ENCODE data around the gene SMIM38. TPM values are rescaled to one million over a fixed set of nuclear protein-coding genes. Genes with fewer than 3 reads are reported as not detected.

The SMIM38 gene
- total and polyA plus RNA-seq, 2 experiments from 2014 or later = 0.38 TPM; not detected in 1

DNA sequence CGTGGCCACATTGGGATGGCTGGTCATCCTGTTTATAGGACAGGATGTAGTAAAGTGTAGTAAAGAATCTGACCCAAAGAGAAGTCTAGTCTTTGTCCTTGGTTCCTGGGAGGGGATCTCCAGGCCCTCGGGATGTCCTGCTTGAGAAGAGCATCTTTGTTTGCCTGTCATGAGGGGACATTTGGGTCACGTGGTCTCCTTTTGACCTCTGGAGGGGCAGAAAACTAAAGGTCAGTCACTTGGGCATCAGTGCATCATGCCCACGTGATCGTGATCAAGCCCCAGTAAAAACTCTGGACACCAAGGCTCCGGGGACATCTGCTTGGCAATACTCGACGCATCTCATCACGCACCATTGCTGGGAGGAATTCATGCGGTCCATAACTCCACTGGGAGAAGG is 9.1 kb downstream of the SMIM38 start:
- H3K4me3 Mint-ChIP-seq = no peak overlapping the region
- no peaks in the 10 kb centered on the region for H3F3A ChIP-seq (replicated peaks; ENCODE audit: low read depth)
- H3K27me3 ChIP-seq (ENCODE audit: insufficient read depth) = no peaks in the 10 kb centered on the region
- no peak overlapping the region for H3K4me3 ChIP-seq
- no peaks in the 10 kb centered on the region for H4K20me1 ChIP-seq (replicated peaks; ENCODE audit: insufficient read depth)
- peaks cover 11% of the 10 kb centered on the region for H3K27me3 Mint-ChIP-seq (ENCODE audit: insufficient read depth, low read depth, poor library complexity)
- no peak for TF ChIP-seq EZH2phosphoT487 (IDR thresholded peaks at IDR 0.05; ENCODE audit: unreplicated experiment)
- no peak for TF ChIP-seq POLR2AphosphoS5 (IDR thresholded peaks at IDR 0.05; ENCODE audit: low read depth)
- TF ChIP-seq, protein P1, sequence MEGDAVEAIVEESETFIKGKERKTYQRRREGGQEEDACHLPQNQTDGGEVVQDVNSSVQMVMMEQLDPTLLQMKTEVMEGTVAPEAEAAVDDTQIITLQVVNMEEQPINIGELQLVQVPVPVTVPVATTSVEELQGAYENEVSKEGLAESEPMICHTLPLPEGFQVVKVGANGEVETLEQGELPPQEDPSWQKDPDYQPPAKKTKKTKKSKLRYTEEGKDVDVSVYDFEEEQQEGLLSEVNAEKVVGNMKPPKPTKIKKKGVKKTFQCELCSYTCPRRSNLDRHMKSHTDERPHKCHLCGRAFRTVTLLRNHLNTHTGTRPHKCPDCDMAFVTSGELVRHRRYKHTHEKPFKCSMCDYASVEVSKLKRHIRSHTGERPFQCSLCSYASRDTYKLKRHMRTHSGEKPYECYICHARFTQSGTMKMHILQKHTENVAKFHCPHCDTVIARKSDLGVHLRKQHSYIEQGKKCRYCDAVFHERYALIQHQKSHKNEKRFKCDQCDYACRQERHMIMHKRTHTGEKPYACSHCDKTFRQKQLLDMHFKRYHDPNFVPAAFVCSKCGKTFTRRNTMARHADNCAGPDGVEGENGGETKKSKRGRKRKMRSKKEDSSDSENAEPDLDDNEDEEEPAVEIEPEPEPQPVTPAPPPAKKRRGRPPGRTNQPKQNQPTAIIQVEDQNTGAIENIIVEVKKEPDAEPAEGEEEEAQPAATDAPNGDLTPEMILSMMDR (conservative IDR thresholded peaks at IDR 0.05; ENCODE audit: low read depth in 2 of 2) = no peak
- TF ChIP-seq, protein P2, sequence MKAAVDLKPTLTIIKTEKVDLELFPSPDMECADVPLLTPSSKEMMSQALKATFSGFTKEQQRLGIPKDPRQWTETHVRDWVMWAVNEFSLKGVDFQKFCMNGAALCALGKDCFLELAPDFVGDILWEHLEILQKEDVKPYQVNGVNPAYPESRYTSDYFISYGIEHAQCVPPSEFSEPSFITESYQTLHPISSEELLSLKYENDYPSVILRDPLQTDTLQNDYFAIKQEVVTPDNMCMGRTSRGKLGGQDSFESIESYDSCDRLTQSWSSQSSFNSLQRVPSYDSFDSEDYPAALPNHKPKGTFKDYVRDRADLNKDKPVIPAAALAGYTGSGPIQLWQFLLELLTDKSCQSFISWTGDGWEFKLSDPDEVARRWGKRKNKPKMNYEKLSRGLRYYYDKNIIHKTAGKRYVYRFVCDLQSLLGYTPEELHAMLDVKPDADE (IDR thresholded peaks at IDR 0.05) = no peak
- TF ChIP-seq, protein P3, sequence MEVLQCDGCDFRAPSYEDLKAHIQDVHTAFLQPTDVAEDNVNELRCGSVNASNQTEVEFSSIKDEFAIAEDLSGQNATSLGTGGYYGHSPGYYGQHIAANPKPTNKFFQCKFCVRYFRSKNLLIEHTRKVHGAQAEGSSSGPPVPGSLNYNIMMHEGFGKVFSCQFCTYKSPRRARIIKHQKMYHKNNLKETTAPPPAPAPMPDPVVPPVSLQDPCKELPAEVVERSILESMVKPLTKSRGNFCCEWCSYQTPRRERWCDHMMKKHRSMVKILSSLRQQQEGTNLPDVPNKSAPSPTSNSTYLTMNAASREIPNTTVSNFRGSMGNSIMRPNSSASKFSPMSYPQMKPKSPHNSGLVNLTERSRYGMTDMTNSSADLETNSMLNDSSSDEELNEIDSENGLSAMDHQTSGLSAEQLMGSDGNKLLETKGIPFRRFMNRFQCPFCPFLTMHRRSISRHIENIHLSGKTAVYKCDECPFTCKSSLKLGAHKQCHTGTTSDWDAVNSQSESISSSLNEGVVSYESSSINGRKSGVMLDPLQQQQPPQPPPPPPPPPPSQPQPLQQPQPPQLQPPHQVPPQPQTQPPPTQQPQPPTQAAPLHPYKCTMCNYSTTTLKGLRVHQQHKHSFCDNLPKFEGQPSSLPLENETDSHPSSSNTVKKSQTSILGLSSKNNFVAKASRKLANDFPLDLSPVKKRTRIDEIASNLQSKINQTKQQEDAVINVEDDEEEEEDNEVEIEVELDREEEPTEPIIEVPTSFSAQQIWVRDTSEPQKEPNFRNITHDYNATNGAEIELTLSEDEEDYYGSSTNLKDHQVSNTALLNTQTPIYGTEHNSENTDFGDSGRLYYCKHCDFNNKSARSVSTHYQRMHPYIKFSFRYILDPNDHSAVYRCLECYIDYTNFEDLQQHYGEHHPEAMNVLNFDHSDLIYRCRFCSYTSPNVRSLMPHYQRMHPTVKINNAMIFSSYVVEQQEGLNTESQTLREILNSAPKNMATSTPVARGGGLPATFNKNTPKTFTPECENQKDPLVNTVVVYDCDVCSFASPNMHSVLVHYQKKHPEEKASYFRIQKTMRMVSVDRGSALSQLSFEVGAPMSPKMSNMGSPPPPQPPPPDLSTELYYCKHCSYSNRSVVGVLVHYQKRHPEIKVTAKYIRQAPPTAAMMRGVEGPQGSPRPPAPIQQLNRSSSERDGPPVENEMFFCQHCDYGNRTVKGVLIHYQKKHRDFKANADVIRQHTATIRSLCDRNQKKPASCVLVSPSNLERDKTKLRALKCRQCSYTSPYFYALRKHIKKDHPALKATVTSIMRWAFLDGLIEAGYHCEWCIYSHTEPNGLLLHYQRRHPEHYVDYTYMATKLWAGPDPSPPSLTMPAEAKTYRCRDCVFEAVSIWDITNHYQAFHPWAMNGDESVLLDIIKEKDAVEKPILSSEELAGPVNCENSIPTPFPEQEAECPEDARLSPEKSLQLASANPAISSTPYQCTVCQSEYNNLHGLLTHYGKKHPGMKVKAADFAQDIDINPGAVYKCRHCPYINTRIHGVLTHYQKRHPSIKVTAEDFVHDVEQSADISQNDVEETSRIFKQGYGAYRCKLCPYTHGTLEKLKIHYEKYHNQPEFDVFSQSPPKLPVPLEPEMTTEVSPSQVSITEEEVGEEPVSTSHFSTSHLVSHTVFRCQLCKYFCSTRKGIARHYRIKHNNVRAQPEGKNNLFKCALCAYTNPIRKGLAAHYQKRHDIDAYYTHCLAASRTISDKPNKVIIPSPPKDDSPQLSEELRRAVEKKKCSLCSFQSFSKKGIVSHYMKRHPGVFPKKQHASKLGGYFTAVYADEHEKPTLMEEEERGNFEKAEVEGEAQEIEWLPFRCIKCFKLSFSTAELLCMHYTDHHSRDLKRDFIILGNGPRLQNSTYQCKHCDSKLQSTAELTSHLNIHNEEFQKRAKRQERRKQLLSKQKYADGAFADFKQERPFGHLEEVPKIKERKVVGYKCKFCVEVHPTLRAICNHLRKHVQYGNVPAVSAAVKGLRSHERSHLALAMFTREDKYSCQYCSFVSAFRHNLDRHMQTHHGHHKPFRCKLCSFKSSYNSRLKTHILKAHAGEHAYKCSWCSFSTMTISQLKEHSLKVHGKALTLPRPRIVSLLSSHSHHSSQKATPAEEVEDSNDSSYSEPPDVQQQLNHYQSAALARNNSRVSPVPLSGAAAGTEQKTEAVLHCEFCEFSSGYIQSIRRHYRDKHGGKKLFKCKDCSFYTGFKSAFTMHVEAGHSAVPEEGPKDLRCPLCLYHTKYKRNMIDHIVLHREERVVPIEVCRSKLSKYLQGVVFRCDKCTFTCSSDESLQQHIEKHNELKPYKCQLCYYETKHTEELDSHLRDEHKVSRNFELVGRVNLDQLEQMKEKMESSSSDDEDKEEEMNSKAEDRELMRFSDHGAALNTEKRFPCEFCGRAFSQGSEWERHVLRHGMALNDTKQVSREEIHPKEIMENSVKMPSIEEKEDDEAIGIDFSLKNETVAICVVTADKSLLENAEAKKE (CRISPR knock-in tag; IDR thresholded peaks at IDR 0.05) = no peak
- no peak for TF ChIP-seq EZH2 (IDR thresholded peaks at IDR 0.05; ENCODE audit: low read depth, unreplicated experiment)
- TF ChIP-seq NANOG (IDR thresholded peaks at IDR 0.05; ENCODE audit: borderline replicate concordance) = no peak
- TF ChIP-seq ZNF331 (CRISPR knock-in tag; IDR thresholded peaks at IDR 0.05; ENCODE audit: low read depth) = no peak
- no peak for TF ChIP-seq ZNF114 (CRISPR knock-in tag; IDR thresholded peaks at IDR 0.05)
- no peak for TF ChIP-seq CREB1 (CRISPR knock-in tag; IDR thresholded peaks at IDR 0.05; ENCODE audit: low read depth)
- TF ChIP-seq, protein P4, sequence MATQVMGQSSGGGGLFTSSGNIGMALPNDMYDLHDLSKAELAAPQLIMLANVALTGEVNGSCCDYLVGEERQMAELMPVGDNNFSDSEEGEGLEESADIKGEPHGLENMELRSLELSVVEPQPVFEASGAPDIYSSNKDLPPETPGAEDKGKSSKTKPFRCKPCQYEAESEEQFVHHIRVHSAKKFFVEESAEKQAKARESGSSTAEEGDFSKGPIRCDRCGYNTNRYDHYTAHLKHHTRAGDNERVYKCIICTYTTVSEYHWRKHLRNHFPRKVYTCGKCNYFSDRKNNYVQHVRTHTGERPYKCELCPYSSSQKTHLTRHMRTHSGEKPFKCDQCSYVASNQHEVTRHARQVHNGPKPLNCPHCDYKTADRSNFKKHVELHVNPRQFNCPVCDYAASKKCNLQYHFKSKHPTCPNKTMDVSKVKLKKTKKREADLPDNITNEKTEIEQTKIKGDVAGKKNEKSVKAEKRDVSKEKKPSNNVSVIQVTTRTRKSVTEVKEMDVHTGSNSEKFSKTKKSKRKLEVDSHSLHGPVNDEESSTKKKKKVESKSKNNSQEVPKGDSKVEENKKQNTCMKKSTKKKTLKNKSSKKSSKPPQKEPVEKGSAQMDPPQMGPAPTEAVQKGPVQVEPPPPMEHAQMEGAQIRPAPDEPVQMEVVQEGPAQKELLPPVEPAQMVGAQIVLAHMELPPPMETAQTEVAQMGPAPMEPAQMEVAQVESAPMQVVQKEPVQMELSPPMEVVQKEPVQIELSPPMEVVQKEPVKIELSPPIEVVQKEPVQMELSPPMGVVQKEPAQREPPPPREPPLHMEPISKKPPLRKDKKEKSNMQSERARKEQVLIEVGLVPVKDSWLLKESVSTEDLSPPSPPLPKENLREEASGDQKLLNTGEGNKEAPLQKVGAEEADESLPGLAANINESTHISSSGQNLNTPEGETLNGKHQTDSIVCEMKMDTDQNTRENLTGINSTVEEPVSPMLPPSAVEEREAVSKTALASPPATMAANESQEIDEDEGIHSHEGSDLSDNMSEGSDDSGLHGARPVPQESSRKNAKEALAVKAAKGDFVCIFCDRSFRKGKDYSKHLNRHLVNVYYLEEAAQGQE (IDR thresholded peaks at IDR 0.05; ENCODE audit: unreplicated experiment) = no peak
- no peak for TF ChIP-seq STAT1 (IDR thresholded peaks at IDR 0.05; ENCODE audit: unreplicated experiment)
- no peak for TF ChIP-seq JUNB (IDR thresholded peaks at IDR 0.05; ENCODE audit: unreplicated experiment)
- H3K9me3 Mint-ChIP-seq = peaks cover 14% of the 10 kb centered on the region
- H3K36me3 ChIP-seq (ENCODE audit: insufficient read depth) = no peaks in the 10 kb centered on the region
- H3K27ac Mint-ChIP-seq = no peak overlapping the region
- no peak overlapping the region for H3K27ac ChIP-seq (ENCODE audit: low read depth)
- H3K36me3 Mint-ChIP-seq (ENCODE audit: low read depth) = peaks cover 3% of the 10 kb centered on the region; the same call in 2 of the 3 replicates
- DNase-seq (ENCODE audit: low spot score) = no peak
- H3K9me2 ChIP-seq (ENCODE audit: insufficient read depth) = no peaks in the 10 kb centered on the region
- no peaks in the 10 kb centered on the region; the same call in 1 of the 2 replicates for H3K4me1 ChIP-seq (ENCODE audit: insufficient read depth)
- no peak overlapping the region for H2AFZ ChIP-seq
- H3K4me1 Mint-ChIP-seq = no peaks in the 10 kb centered on the region; the same call in 2 of the 3 replicates
- ATAC-seq = no peak
- no peak overlapping the region for H3K4me2 ChIP-seq
- no peaks in the 10 kb centered on the region for H3K79me2 ChIP-seq (replicated peaks; ENCODE audit: insufficient read depth)

Measured in GM23338 (cell line).